Fibroblast of lung (primary cell): Measurements from ENCODE around the gene KIRREL3. TPM values are rescaled to one million over a fixed set of nuclear protein-coding genes. Genes with fewer than 3 reads are reported as not detected.

Source experiments
- DNase-seq, 2 donors: peaks; one replicate each; pipeline versions ENCODE4 v3.0.0 to v3.0.0-alpha.2; 2010; ENCODE audit warnings: low read depth in 2 of 2
- H2AFZ ChIP-seq: 2 replicates; pipeline ENCODE4 v1.5.1; 2012; ENCODE audit warnings: low read length, control low read depth, inconsistent platforms
- H3K27ac ChIP-seq: 2 replicates; pipeline ENCODE4 v1.5.1; 2011; ENCODE audit warnings: low read length, control low read depth; ENCODE audit not compliant: insufficient read depth
- H3K27me3 ChIP-seq: 2 replicates; pipeline ENCODE4 v1.5.1; 2011; ENCODE audit warnings: mild to moderate bottlenecking, low read length; ENCODE audit not compliant: control insufficient read depth, insufficient read depth
- H3K36me3 ChIP-seq: 2 replicates; pipeline ENCODE4 v1.5.1; 2011; ENCODE audit warnings: low read length; ENCODE audit not compliant: control insufficient read depth, insufficient read depth
- H3K4me1 ChIP-seq: 2 replicates; pipeline ENCODE4 v1.5.1; 2011; ENCODE audit warnings: low read length; ENCODE audit not compliant: control insufficient read depth, insufficient read depth; ENCODE audit errors: extremely low read depth
- H3K4me2 ChIP-seq: 2 replicates; pipeline ENCODE4 v1.5.1; 2011; ENCODE audit warnings: low read length, control low read depth; ENCODE audit not compliant: insufficient read depth; ENCODE audit errors: extremely low read depth
- H3K4me3 ChIP-seq, 4 experiments: fragments of 200-600 bp in 1 of 4; sonication (generic) in 1 of 4; replicated peaks in 1 of 4; 2 replicates each; pipeline ENCODE4 v1.5.1; 2011 to 2016; ENCODE audit warnings: low read length in 4 of 4, low read depth in 3 of 4, mild to moderate bottlenecking in 3 of 4, control low read depth in 2 of 4, inconsistent platforms in 1 of 4, mixed read lengths in 1 of 4; ENCODE audit not compliant: insufficient read depth in 1 of 4; ENCODE audit errors: control extremely low read depth in 1 of 4
- H3K79me2 ChIP-seq: 2 replicates; pipeline ENCODE4 v1.5.1; 2012; ENCODE audit warnings: mild to moderate bottlenecking, low read length, inconsistent platforms; ENCODE audit not compliant: control insufficient read depth, insufficient read depth
- H3K9ac ChIP-seq: 2 replicates; pipeline ENCODE4 v1.5.1; 2011; ENCODE audit warnings: mild to moderate bottlenecking, low read length, control low read depth; ENCODE audit not compliant: insufficient read depth
- H3K9me3 ChIP-seq: 2 replicates; pipeline ENCODE4 v1.5.1; 2012; ENCODE audit warnings: low read depth, low read length; ENCODE audit not compliant: control insufficient read depth, insufficient read depth
- H4K20me1 ChIP-seq: 2 replicates; pipeline ENCODE4 v1.5.1; 2011; ENCODE audit warnings: low read length; ENCODE audit not compliant: control insufficient read depth, insufficient read depth; ENCODE audit errors: extremely low read depth
- CTCF ChIP-seq, 2 donors: IDR thresholded peaks in 1 of 2; conservative IDR thresholded peaks in 1 of 2; 1 replicate in 1 of 2; 2 replicates in 1 of 2; pipeline ENCODE4 v1.5.1; 2011 to 2012; ENCODE audit warnings: low read length in 2 of 2, control low read depth in 1 of 2, inconsistent platforms in 1 of 2, low read depth in 1 of 2, mild to moderate bottlenecking in 1 of 2
- EZH2 ChIP-seq: IDR thresholded peaks from 2 replicates; pipeline ENCODE4 v1.5.1; 2012; ENCODE audit warnings: low read length, control low read depth, mild to moderate bottlenecking; ENCODE audit errors: missing control alignments
- polyA plus RNA-seq, 2 donors: library from polyadenylated mRNA; depleted of rRNA in 1 of 2; stranded (reverse) in 1 of 2; unstranded in 1 of 2; fragments of >200 nt; gene quantifications; 2 replicates each; pipeline ENCODE4 v1.2.1, GENCODE V29; 2011 to 2012; ENCODE audit warnings: missing spikeins in 1 of 2
- total RNA-seq: library from RNA; depleted of rRNA; stranded (reverse); fragments of >200 nt; gene quantifications from 2 replicates; pipeline ENCODE4 v1.2.1, GENCODE V29; 2014

Gene KIRREL3
- total and polyA plus RNA-seq, 2 donors (not counting 1 experiment from before 2014, with no cell fraction given): 2.8 to 6.1 TPM

GRCh38 chr11:126808296-126808695 is 192.3 kb downstream of the KIRREL3 start:
- Histone ChIP-seq H3K4me1 (no peaks in the 10 kb centered on the region), H3K36me3 (no peaks in the 10 kb centered on the region), H4K20me1 (no peaks in the 10 kb centered on the region), H3K4me3 (no peak overlapping the region), H3K27me3 (no peaks in the 10 kb centered on the region), H2AFZ (no peak overlapping the region), H3K4me2 (no peak overlapping the region), H3K27ac (no peak overlapping the region), H3K9ac (no peak overlapping the region), H3K79me2 (no peaks in the 10 kb centered on the region), H3K9me3 (no peaks in the 10 kb centered on the region)
- no peak for DNase-seq
- no peak for TF ChIP-seq EZH2
- no peak for TF ChIP-seq CTCF (conservative IDR thresholded peaks at IDR 0.05 in 1 of 2, IDR thresholded peaks at IDR 0.05 in 1 of 2; ENCODE audit: low read depth in 1 of 2, low read length in 2 of 2)

GRCh38 chr11:126805870-126806269 is 194.7 kb downstream of the KIRREL3 start:
- H4K20me1 ChIP-seq: no peaks in the 10 kb centered on the region
- TF ChIP-seq EZH2: no peak
- TF ChIP-seq CTCF (conservative IDR thresholded peaks at IDR 0.05 in 1 of 2, IDR thresholded peaks at IDR 0.05 in 1 of 2; ENCODE audit: low read depth in 1 of 2, low read length in 2 of 2): no peak
- no peak overlapping the region for H3K4me2 ChIP-seq
- no peaks in the 10 kb centered on the region for H3K9me3 ChIP-seq
- DNase-seq: no peak
- H3K4me3 ChIP-seq: no peak overlapping the region
- no peaks in the 10 kb centered on the region for H3K36me3 ChIP-seq
- no peaks in the 10 kb centered on the region for H3K4me1 ChIP-seq
- no peak overlapping the region for H2AFZ ChIP-seq
- H3K9ac ChIP-seq: no peak overlapping the region
- H3K79me2 ChIP-seq: no peaks in the 10 kb centered on the region
- no peak overlapping the region for H3K27ac ChIP-seq
- no peaks in the 10 kb centered on the region for H3K27me3 ChIP-seq

DNA sequence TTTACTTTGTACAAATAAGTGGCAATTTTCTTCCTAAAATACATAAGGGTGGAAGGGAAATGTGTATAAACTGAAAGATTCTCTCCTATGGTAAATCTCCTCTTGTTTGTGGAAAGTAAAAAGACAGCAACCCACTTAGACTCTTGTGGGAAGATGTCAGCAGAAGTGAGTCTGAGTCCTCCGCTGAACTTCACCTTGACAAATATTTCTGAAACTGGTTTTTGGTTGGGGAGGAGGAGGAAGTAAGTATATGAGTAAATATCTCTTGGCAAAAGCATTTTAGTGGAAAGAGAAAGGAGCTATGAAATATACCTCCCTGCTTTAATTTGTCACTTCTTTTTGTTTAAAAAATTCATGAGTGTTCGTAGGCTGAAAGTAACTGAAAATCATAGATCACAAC is 196.2 kb downstream of the KIRREL3 start:
- H3K9me3 ChIP-seq: no peaks in the 10 kb centered on the region
- no peaks in the 10 kb centered on the region for H3K79me2 ChIP-seq
- no peaks in the 10 kb centered on the region for H3K36me3 ChIP-seq
- H3K27ac ChIP-seq: no peak overlapping the region
- no peaks in the 10 kb centered on the region for H3K4me1 ChIP-seq
- H3K27me3 ChIP-seq: no peaks in the 10 kb centered on the region
- H3K4me3 ChIP-seq: no peak overlapping the region
- TF ChIP-seq CTCF (conservative IDR thresholded peaks at IDR 0.05 in 1 of 2, IDR thresholded peaks at IDR 0.05 in 1 of 2; ENCODE audit: low read depth in 1 of 2, low read length in 2 of 2): no peak
- no peak for TF ChIP-seq EZH2
- DNase-seq: no peak
- no peaks in the 10 kb centered on the region for H4K20me1 ChIP-seq
- no peak overlapping the region for H3K4me2 ChIP-seq
- no peak overlapping the region for H3K9ac ChIP-seq
- H2AFZ ChIP-seq: no peak overlapping the region
